HEK293 (cell line): ENCODE data around the gene BCDIN3D.

Source experiments
- CTCF ChIA-PET: fragments of 350-600 bp; formaldehyde crosslinking; extraction: SDS; loops from one replicate; lab custom pipeline; 2021; ENCODE audit warnings: antibody characterized with exemption; lab: Yijun Ruan, JAX
- POLR2A ChIA-PET: fragments of 300-600 bp; formaldehyde crosslinking; extraction: SDS; loops from one replicate; lab custom pipeline; 2020; ENCODE audit warnings: antibody characterized with exemption, inconsistent platforms; lab: Yijun Ruan, JAX
- H3K27ac ChIP-seq: fragments of 200-500 bp; sonication (Bioruptor generic); 2 replicates; pipeline ENCODE4 v1.5.1; 2014; ENCODE audit warnings: low read depth, low read length, control low read depth, inconsistent platforms; ENCODE audit errors: extremely low read depth
- H3K36me3 ChIP-seq, 2 experiments: fragments of 200-500 bp in 1 of 2; sonication (Bioruptor generic) in 1 of 2; 1 replicate in 1 of 2; 2 replicates in 1 of 2; pipeline ENCODE4 v1.5.1; 2014 to 2017; ENCODE audit warnings: inconsistent platforms in 2 of 2, low read length in 2 of 2; ENCODE audit not compliant: control insufficient read depth in 2 of 2, insufficient read depth in 1 of 2
- H3K4me1 ChIP-seq: fragments of 200-500 bp; sonication (Bioruptor generic); 2 replicates; pipeline ENCODE4 v1.5.1; 2014; ENCODE audit warnings: mild to moderate bottlenecking, low read length, inconsistent platforms; ENCODE audit not compliant: control insufficient read depth, insufficient read depth
- H3K4me3 ChIP-seq: 2 replicates; pipeline ENCODE4 v1.5.1; 2011; ENCODE audit warnings: low read depth, mild to moderate bottlenecking, control low read depth, low read length, moderate library complexity
- H3K9me3 ChIP-seq: fragments of 200-500 bp; sonication (Bioruptor generic); 2 replicates; pipeline ENCODE4 v1.5.1; 2014; ENCODE audit warnings: low read depth, low read length, inconsistent platforms; ENCODE audit not compliant: control insufficient read depth, insufficient read depth
- AEBP2 ChIP-seq: fragments of 450-650 bp; formaldehyde crosslinking; IDR thresholded peaks from 2 replicates; pipeline ENCODE4 v1.5.1; 2016; ENCODE audit warnings: missing biosample characterization, missing genetic modification characterization, borderline replicate concordance
- GLI4 ChIP-seq: fragments of 450-650 bp; formaldehyde crosslinking; IDR thresholded peaks from 2 replicates; pipeline ENCODE4 v1.5.1; 2016; ENCODE audit warnings: missing biosample characterization, missing genetic modification characterization
- GLIS2 ChIP-seq: fragments of 450-650 bp; formaldehyde crosslinking; IDR thresholded peaks from 2 replicates; pipeline ENCODE4 v1.5.1; 2016; ENCODE audit warnings: missing biosample characterization, missing genetic modification characterization
- HIC1 ChIP-seq: fragments of 450-650 bp; formaldehyde crosslinking; IDR thresholded peaks from 2 replicates; pipeline ENCODE4 v1.5.1; 2016; ENCODE audit warnings: missing biosample characterization, missing genetic modification characterization
- HOXC10 ChIP-seq: sonication (generic); formaldehyde crosslinking; IDR thresholded peaks from 2 replicates; pipeline ENCODE4 v1.8.1; 2023; ENCODE audit warnings: mild to moderate bottlenecking, missing genetic modification reagents
- KLF1 ChIP-seq: fragments of 450-650 bp; formaldehyde crosslinking; IDR thresholded peaks from 2 replicates; pipeline ENCODE4 v1.5.1; 2016; ENCODE audit warnings: missing biosample characterization, missing genetic modification characterization
- ZBTB10 ChIP-seq: fragments of 450-650 bp; formaldehyde crosslinking; IDR thresholded peaks from 2 replicates; pipeline ENCODE4 v1.5.1; 2016; ENCODE audit warnings: missing biosample characterization, missing genetic modification characterization
- ZFP69B ChIP-seq: fragments of 450-650 bp; formaldehyde crosslinking; IDR thresholded peaks from 2 replicates; pipeline ENCODE4 v1.5.1; 2016; ENCODE audit warnings: missing biosample characterization, missing genetic modification characterization
- ZNF112 ChIP-seq: fragments of 450-650 bp; formaldehyde crosslinking; IDR thresholded peaks from 2 replicates; pipeline ENCODE4 v1.5.0; 2017; ENCODE audit warnings: missing biosample characterization, missing genetic modification characterization
- ZNF114 ChIP-seq: fragments of 450-650 bp; formaldehyde crosslinking; IDR thresholded peaks from 2 replicates; pipeline ENCODE4 v1.5.0; 2017; ENCODE audit warnings: missing biosample characterization, missing genetic modification characterization
- ZNF148 ChIP-seq: fragments of 450-650 bp; formaldehyde crosslinking; IDR thresholded peaks from 2 replicates; pipeline ENCODE4 v1.5.0; 2017; ENCODE audit warnings: missing biosample characterization, missing genetic modification characterization, borderline replicate concordance
- ZNF16 ChIP-seq: fragments of 450-650 bp; formaldehyde crosslinking; IDR thresholded peaks from 2 replicates; pipeline ENCODE4 v1.5.1; 2016; ENCODE audit warnings: low read depth, missing biosample characterization, missing genetic modification characterization
- ZNF174 ChIP-seq: fragments of 450-650 bp; formaldehyde crosslinking; IDR thresholded peaks from 2 replicates; pipeline ENCODE4 v1.5.0; 2017; ENCODE audit warnings: missing biosample characterization, mild to moderate bottlenecking, missing genetic modification characterization
- ZNF19 ChIP-seq: fragments of 450-650 bp; formaldehyde crosslinking; IDR thresholded peaks from 2 replicates; pipeline ENCODE4; 2016; ENCODE audit warnings: missing biosample characterization, missing genetic modification characterization, low read depth
- ZNF335 ChIP-seq: fragments of 450-650 bp; formaldehyde crosslinking; conservative IDR thresholded peaks from 2 replicates; pipeline ENCODE4 v1.5.1; 2016; ENCODE audit warnings: missing biosample characterization, missing genetic modification characterization
- ZNF433 ChIP-seq: fragments of 450-650 bp; formaldehyde crosslinking; IDR thresholded peaks from 2 replicates; pipeline ENCODE4 v1.5.1; 2016; ENCODE audit warnings: missing biosample characterization, missing genetic modification characterization, low read depth
- ZNF48 ChIP-seq: fragments of 450-650 bp; formaldehyde crosslinking; IDR thresholded peaks from 2 replicates; pipeline ENCODE4 v1.5.1; 2016; ENCODE audit warnings: missing biosample characterization, missing genetic modification characterization
- ZNF521 ChIP-seq: fragments of 450-650 bp; formaldehyde crosslinking; IDR thresholded peaks from 2 replicates; pipeline ENCODE4 v1.5.1; 2017; ENCODE audit warnings: missing biosample characterization, mild to moderate bottlenecking, missing genetic modification characterization
- ZNF548 ChIP-seq: fragments of 450-650 bp; formaldehyde crosslinking; IDR thresholded peaks from 2 replicates; pipeline ENCODE4 v1.5.1; 2016; ENCODE audit warnings: missing biosample characterization, missing genetic modification characterization
- ZNF623 ChIP-seq: fragments of 450-650 bp; formaldehyde crosslinking; IDR thresholded peaks from 2 replicates; pipeline ENCODE4 v1.5.1; 2016; ENCODE audit warnings: missing biosample characterization, missing genetic modification characterization
- ZNF624 ChIP-seq: fragments of 450-650 bp; formaldehyde crosslinking; IDR thresholded peaks from 2 replicates; pipeline ENCODE4 v1.5.1; 2017; ENCODE audit warnings: missing biosample characterization, missing genetic modification characterization
- ZNF658 ChIP-seq: fragments of 450-650 bp; formaldehyde crosslinking; IDR thresholded peaks from 2 replicates; pipeline ENCODE4; 2016; ENCODE audit warnings: missing biosample characterization, missing genetic modification characterization
- ZNF664 ChIP-seq: fragments of 450-650 bp; formaldehyde crosslinking; IDR thresholded peaks from 2 replicates; pipeline ENCODE4 v1.5.1; 2016; ENCODE audit warnings: missing biosample characterization, missing genetic modification characterization
- ZNF677 ChIP-seq: fragments of 450-650 bp; IDR thresholded peaks from 2 replicates; pipeline ENCODE4 v1.5.0; 2018; ENCODE audit warnings: missing biosample characterization, mild to moderate bottlenecking, missing genetic modification characterization, moderate library complexity
- ZNF792 ChIP-seq: fragments of 450-650 bp; formaldehyde crosslinking; IDR thresholded peaks from 2 replicates; pipeline ENCODE4 v1.5.1; 2016; ENCODE audit warnings: missing biosample characterization, missing genetic modification characterization
- ZXDB ChIP-seq: fragments of 450-650 bp; formaldehyde crosslinking; IDR thresholded peaks from 2 replicates; pipeline ENCODE4 v1.5.1; 2016; ENCODE audit warnings: missing biosample characterization, missing genetic modification characterization

Gene BCDIN3D

GRCh38 chr12:49876070-49876469 lies 33.2 kb upstream of the BCDIN3D start:
- no peak overlapping the region for H3K4me3 ChIP-seq
- no peak for TF ChIP-seq ZXDB (tag by site-specific recombination)
- no peak for TF ChIP-seq ZNF19 (tag by site-specific recombination)
- no peak for TF ChIP-seq ZNF112 (tag by site-specific recombination)
- no peak for TF ChIP-seq KLF1 (tag by site-specific recombination)
- no peak for TF ChIP-seq GLIS2
- no peak for TF ChIP-seq ZNF548 (tag by site-specific recombination)
- no peak for TF ChIP-seq ZNF114 (tag by site-specific recombination)
- TF ChIP-seq ZNF16 (tag by site-specific recombination), result no peak
- TF ChIP-seq ZFP69B, result no peak
- TF ChIP-seq ZNF335 (tag by site-specific recombination), result no peak
- no peak for TF ChIP-seq ZNF664
- H3K9me3 ChIP-seq, result no peaks in the 10 kb centered on the region
- H3K27ac ChIP-seq, result no peak overlapping the region
- CTCF ChIA-PET, result interaction anchor here (1.6 kb wide), 1 partner anchor 9 kb away, joined by 4 read pairs; no protein-coding TSS in a partner anchor
- H3K36me3 ChIP-seq, result no peaks in the 10 kb centered on the region
- no peaks in the 10 kb centered on the region; the same call in 1 of the 2 replicates for H3K4me1 ChIP-seq
- POLR2A ChIA-PET, result no interaction called here

GRCh38 chr12:49875115-49875720 lies 32.3 kb upstream of the BCDIN3D start:
- no peak overlapping the region for H3K4me3 ChIP-seq
- no peak for TF ChIP-seq ZNF433 (tag by site-specific recombination)
- TF ChIP-seq AEBP2 (tag by site-specific recombination), result no peak
- no peak for TF ChIP-seq ZNF148 (tag by site-specific recombination)
- TF ChIP-seq ZNF792 (tag by site-specific recombination), result no peak
- TF ChIP-seq ZNF174 (tag by site-specific recombination), result no peak
- TF ChIP-seq ZNF623 (tag by site-specific recombination), result no peak
- no peak for TF ChIP-seq ZNF16 (tag by site-specific recombination)
- TF ChIP-seq ZNF624 (tag by site-specific recombination), result no peak
- TF ChIP-seq HOXC10 (CRISPR knock-in tag), result no peak
- TF ChIP-seq ZNF677, result no peak
- no peak for TF ChIP-seq ZFP69B
- no peak for TF ChIP-seq HIC1 (tag by site-specific recombination)
- no peak for TF ChIP-seq ZNF48 (tag by site-specific recombination)
- TF ChIP-seq GLI4 (tag by site-specific recombination), result no peak
- no peak for TF ChIP-seq ZNF658 (tag by site-specific recombination)
- no peak for TF ChIP-seq ZNF521
- TF ChIP-seq ZBTB10 (tag by site-specific recombination), result no peak
- TF ChIP-seq, all 188 proteins: peak for 0
- H3K36me3 ChIP-seq, result no peaks in the 10 kb centered on the region
- ChIA-PET CTCF (interaction anchor here (1.5 to 1.6 kb wide), 2 partner anchors 8 to 70 kb away, joined by 4 to 5 read pairs; no protein-coding TSS in a partner anchor), POLR2A (no interaction called here)
- no peaks in the 10 kb centered on the region for H3K9me3 ChIP-seq
- no peaks in the 10 kb centered on the region; the same call in 1 of the 2 replicates for H3K4me1 ChIP-seq
- no peak overlapping the region for H3K27ac ChIP-seq
